Endodermal cell (in vitro differentiated cells): ENCODE results near the gene RASAL2. TPM values are rescaled to one million over a fixed set of nuclear protein-coding genes. Genes with fewer than 3 reads are reported as not detected.
A peak's percentile ranks its signal among the peaks of the same experiment; 100 is the strongest.

ENCODE experiments used
- DNase-seq: peaks from one replicate; pipeline ENCODE4 v3.0.0-alpha.2; 2017
- H3K27ac ChIP-seq: 2 replicates; pipeline ENCODE4 v1.5.1; 2013; ENCODE audit warnings: mild to moderate bottlenecking, low read depth, low read length, moderate library complexity
- H3K27me3 ChIP-seq: 2 replicates; pipeline ENCODE4 v1.6.1; 2013; ENCODE audit warnings: mild to moderate bottlenecking, low read length, moderate library complexity; ENCODE audit not compliant: insufficient read depth, control insufficient read depth, poor library complexity, severe bottlenecking
- H3K36me3 ChIP-seq: 2 replicates; pipeline ENCODE4 v1.7.0; 2013; ENCODE audit warnings: mild to moderate bottlenecking, low read length, moderate library complexity; ENCODE audit not compliant: control insufficient read depth, insufficient read depth
- H3K4me1 ChIP-seq: one replicate; pipeline ENCODE4 v1.7.0; 2013; ENCODE audit warnings: low read length; ENCODE audit not compliant: control insufficient read depth, insufficient read depth
- H3K4me3 ChIP-seq: 2 replicates; pipeline ENCODE4 v1.5.1; 2013; ENCODE audit warnings: mild to moderate bottlenecking, low read length, moderate library complexity
- H3K9ac ChIP-seq: 2 replicates; pipeline ENCODE4 v1.6.1; 2013; ENCODE audit warnings: mild to moderate bottlenecking, low read length, moderate library complexity; ENCODE audit not compliant: poor library complexity, severe bottlenecking; ENCODE audit errors: extremely low read depth
- H3K9me3 ChIP-seq: 2 replicates; pipeline ENCODE4 v1.6.1; 2013; ENCODE audit warnings: mild to moderate bottlenecking, low read length, moderate library complexity; ENCODE audit not compliant: control insufficient read depth
- H3K27ac Mint-ChIP-seq: 2 replicates; pipeline ENCODE4 v1.8.0; 2020; ENCODE audit warnings: mixed read lengths
- H3K27me3 Mint-ChIP-seq: 2 replicates; pipeline ENCODE4 v1.8.0; 2021; ENCODE audit warnings: mild to moderate bottlenecking, mixed read lengths; ENCODE audit not compliant: insufficient read depth
- H3K36me3 Mint-ChIP-seq: 2 replicates; pipeline ENCODE4 v1.8.0; 2020; ENCODE audit warnings: low read depth, mixed read lengths
- H3K4me1 Mint-ChIP-seq: 2 replicates; pipeline ENCODE4 v1.8.0; 2020; ENCODE audit warnings: mixed read lengths
- H3K4me3 Mint-ChIP-seq: 2 replicates; pipeline ENCODE4 v1.8.0; 2020; ENCODE audit warnings: mild to moderate bottlenecking, moderate library complexity, mixed read lengths
- H3K9me3 Mint-ChIP-seq: 2 replicates; pipeline ENCODE4 v1.8.0; 2020; ENCODE audit warnings: mild to moderate bottlenecking, mixed read lengths
- WGBS, 2 experiments: methylation state at CpG; one replicate each; pipeline versions ENCODE4 v1.1.5 to v1.1.7; 2013; ENCODE audit warnings: missing lambda C conversion rate in 2 of 2, mixed read lengths in 1 of 2; ENCODE audit not compliant: insufficient coverage in 1 of 2, insufficient read length in 1 of 2; 5-methylcytosine and 5-hydroxymethylcytosine counted together
- total RNA-seq, 2 donors: library from RNA; stranded (reverse); fragmentation: NEBNext Ultra II Directional in 1 of 2; extraction: Animal tissue kit (Norgen Biotek cat#: 25700) in 1 of 2; gene quantifications; 2 replicates in 1 of 2; 3 replicates in 1 of 2; pipeline ENCODE4 v1.2.1, GENCODE V29; 2021
- TF ChIP-seq, protein P1 (sequence below): fragments of 200-600 bp; sonication (generic); conservative IDR thresholded peaks from 2 replicates; pipeline ENCODE4 v1.5.0; 2021; ENCODE audit warnings: antibody characterized with exemption, mild to moderate bottlenecking

Gene RASAL2
- total RNA-seq, 2 donors from 2014 or later: 21.8 to 22.1 TPM

DNA sequence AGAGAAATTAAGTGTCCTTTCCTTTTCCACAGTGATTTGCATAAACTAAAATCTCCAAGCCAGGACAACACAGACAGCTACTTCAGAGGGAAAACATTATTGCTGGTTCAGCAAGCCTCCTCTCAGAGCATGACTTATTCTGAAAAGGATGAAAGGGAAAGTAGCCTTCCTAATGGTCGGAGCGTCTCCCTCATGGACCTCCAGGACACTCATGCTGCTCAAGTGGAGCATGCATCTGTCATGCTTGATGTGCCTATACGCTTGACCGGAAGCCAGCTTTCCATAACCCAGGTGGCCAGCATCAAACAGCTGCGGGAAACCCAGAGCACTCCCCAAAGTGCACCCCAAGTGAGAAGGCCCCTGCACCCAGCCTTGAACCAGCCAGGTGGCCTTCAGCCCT, 363.7 kb downstream of the RASAL2 start:
- Mint-ChIP-seq H3K9me3 (no peaks in the 10 kb centered on the region), H3K4me3 (no peak overlapping the region), H3K4me1 (peaks cover 16% of the 10 kb centered on the region), H3K27me3 (no peaks in the 10 kb centered on the region), H3K36me3 (peaks cover 16% of the 10 kb centered on the region), H3K27ac (no peak overlapping the region)
- H3K27me3 ChIP-seq: no peaks in the 10 kb centered on the region
- H3K27ac ChIP-seq: no peak overlapping the region
- H3K9me3 ChIP-seq: no peaks in the 10 kb centered on the region
- TF ChIP-seq, protein P1, sequence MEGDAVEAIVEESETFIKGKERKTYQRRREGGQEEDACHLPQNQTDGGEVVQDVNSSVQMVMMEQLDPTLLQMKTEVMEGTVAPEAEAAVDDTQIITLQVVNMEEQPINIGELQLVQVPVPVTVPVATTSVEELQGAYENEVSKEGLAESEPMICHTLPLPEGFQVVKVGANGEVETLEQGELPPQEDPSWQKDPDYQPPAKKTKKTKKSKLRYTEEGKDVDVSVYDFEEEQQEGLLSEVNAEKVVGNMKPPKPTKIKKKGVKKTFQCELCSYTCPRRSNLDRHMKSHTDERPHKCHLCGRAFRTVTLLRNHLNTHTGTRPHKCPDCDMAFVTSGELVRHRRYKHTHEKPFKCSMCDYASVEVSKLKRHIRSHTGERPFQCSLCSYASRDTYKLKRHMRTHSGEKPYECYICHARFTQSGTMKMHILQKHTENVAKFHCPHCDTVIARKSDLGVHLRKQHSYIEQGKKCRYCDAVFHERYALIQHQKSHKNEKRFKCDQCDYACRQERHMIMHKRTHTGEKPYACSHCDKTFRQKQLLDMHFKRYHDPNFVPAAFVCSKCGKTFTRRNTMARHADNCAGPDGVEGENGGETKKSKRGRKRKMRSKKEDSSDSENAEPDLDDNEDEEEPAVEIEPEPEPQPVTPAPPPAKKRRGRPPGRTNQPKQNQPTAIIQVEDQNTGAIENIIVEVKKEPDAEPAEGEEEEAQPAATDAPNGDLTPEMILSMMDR: no peak
- H3K36me3 ChIP-seq: peaks cover 15% of the 10 kb centered on the region
- H3K9ac ChIP-seq: no peak overlapping the region
- peaks cover 11% of the 10 kb centered on the region for H3K4me1 ChIP-seq
- WGBS, 2 experiments: 94 to 95% methylated on average over 5 of the region's 5 CpGs
- DNase-seq: no peak
- H3K4me3 ChIP-seq: no peak overlapping the region

DNA sequence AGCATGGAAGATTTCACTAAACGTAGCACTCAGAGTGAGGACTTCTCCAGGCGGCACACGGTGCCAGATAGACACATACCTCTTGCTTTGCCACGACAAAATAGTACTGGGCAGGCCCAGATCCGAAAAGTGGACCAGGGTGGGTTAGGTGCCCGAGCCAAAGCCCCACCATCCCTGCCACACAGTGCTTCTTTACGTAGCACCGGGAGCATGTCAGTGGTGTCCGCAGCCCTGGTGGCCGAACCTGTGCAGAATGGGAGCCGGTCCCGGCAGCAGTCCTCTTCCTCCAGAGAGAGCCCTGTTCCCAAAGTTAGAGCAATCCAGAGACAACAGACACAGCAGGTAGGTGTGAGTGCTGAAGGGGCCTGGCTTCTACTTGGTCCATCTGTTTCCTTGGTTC, 364.3 kb downstream of the RASAL2 start:
- DNase-seq: peak; percentile 53
- Mint-ChIP-seq H3K9me3 (no peaks in the 10 kb centered on the region), H3K4me3 (no peak overlapping the region), H3K27me3 (no peaks in the 10 kb centered on the region), H3K4me1 (peaks cover 16% of the 10 kb centered on the region), H3K36me3 (peaks cover 16% of the 10 kb centered on the region), H3K27ac (no peak overlapping the region)
- H3K27ac ChIP-seq: no peak overlapping the region
- no peaks in the 10 kb centered on the region for H3K27me3 ChIP-seq
- 93% methylated on average over 8 to 12 of the region's 12 CpGs for WGBS, 2 experiments
- H3K4me1 ChIP-seq: peaks cover 11% of the 10 kb centered on the region
- peaks cover 15% of the 10 kb centered on the region for H3K36me3 ChIP-seq
- H3K4me3 ChIP-seq: no peak overlapping the region
- no peaks in the 10 kb centered on the region for H3K9me3 ChIP-seq
- TF ChIP-seq, protein P1: peak; percentile 25
- no peak overlapping the region for H3K9ac ChIP-seq

DNA sequence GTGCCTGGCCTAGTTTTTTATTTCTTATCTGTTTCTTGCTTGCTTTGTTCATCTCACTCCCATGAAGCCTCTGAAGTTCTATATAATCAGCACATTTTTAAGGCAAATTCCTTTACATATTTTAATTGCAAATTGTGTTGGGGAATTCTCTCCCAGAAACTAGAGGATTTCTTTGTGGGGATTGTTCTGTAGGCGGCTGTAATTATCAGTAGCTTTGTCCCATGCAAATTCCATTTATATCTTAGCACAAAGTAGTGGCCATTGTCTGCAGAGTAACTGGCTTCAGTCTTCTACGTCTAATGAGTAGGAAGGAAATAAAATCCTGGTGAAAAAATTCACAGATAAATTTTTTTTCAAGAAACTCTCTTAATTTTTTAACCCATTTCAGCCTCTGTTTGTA, 367.2 kb downstream of the RASAL2 start:
- Histone ChIP-seq H3K36me3 (peaks cover 18% of the 10 kb centered on the region), H3K27ac (no peak overlapping the region), H3K9me3 (no peaks in the 10 kb centered on the region), H3K9ac (no peak overlapping the region), H3K4me3 (no peak overlapping the region), H3K27me3 (no peaks in the 10 kb centered on the region), H3K4me1 (peaks cover 6% of the 10 kb centered on the region)
- TF ChIP-seq, protein P1: no peak
- DNase-seq: no peak
- no peak overlapping the region for H3K4me3 Mint-ChIP-seq
- H3K27me3 Mint-ChIP-seq: no peaks in the 10 kb centered on the region
- peak overlapping the region; percentile 75 for H3K27ac Mint-ChIP-seq
- H3K9me3 Mint-ChIP-seq: no peaks in the 10 kb centered on the region
- peaks cover 19% of the 10 kb centered on the region for H3K36me3 Mint-ChIP-seq
- WGBS, 2 experiments: 71% methylated on average over 2 of the region's 2 CpGs; no CpG with 5 or more reads in 1 of the 2 experiments
- H3K4me1 Mint-ChIP-seq: peaks cover 16% of the 10 kb centered on the region
